Measurements from ENCODE around the gene ALPK1.

The ALPK1 gene

GRCh38 chr4:112328734-112329130 is 31.6 kb downstream of the ALPK1 start:
- no peak for DNase-seq

- no peak for DNase-seq
Measured at GRCh38 chr4:112329672-112330375, 32.7 kb downstream of the ALPK1 start.

- DNase-seq = no peak
Measured at GRCh38 chr4:112330921-112331320, 33.8 kb downstream of the ALPK1 start.

GRCh38 chr4:112332398-112332797 is 35.2 kb downstream of the ALPK1 start:
- DNase-seq = no peak

- DNase-seq = no peak
Measured at GRCh38 chr4:112340023-112340422, 42.9 kb downstream of the ALPK1 start.

GRCh38 chr4:112341033-112341432 is 43.9 kb downstream of the ALPK1 start:
- no peak for DNase-seq

GRCh38 chr4:112343330-112344080 is 46.3 kb downstream of the ALPK1 start:
- DNase-seq = no peak

GRCh38 chr4:112348488-112349158 is 51.5 kb downstream of the ALPK1 start:
- peak; percentile 28 for DNase-seq

GRCh38 chr4:112352736-112353135 is 55.6 kb downstream of the ALPK1 start:
- DNase-seq = no peak

GRCh38 chr4:112355662-112356061 is 58.5 kb downstream of the ALPK1 start:
- no peak for DNase-seq

- DNase-seq = no peak
Measured at GRCh38 chr4:112357453-112357852, 60.3 kb downstream of the ALPK1 start.

- DNase-seq = no peak
Measured at GRCh38 chr4:112357897-112358296, 60.7 kb downstream of the ALPK1 start.

- no peak for DNase-seq
Measured at GRCh38 chr4:112358415-112358814, 61.2 kb downstream of the ALPK1 start.

GRCh38 chr4:112358952-112359749 is 62.0 kb downstream of the ALPK1 start:
- no peak for DNase-seq

- no peak for DNase-seq
Measured at GRCh38 chr4:112361181-112361791, 64.1 kb downstream of the ALPK1 start.

- DNase-seq = no peak
Measured at GRCh38 chr4:112370466-112370865, 73.3 kb downstream of the ALPK1 start.

- DNase-seq = no peak
Measured at GRCh38 chr4:112371361-112371760, 74.2 kb downstream of the ALPK1 start.

- no peak for DNase-seq
Measured at GRCh38 chr4:112374850-112375249, 77.7 kb downstream of the ALPK1 start.

GRCh38 chr4:112377171-112377570 is 80.0 kb downstream of the ALPK1 start:
- no peak for DNase-seq

GRCh38 chr4:112377594-112378242 is 80.5 kb downstream of the ALPK1 start:
- no peak for DNase-seq

GRCh38 chr4:112378243-112378620 is 81.1 kb downstream of the ALPK1 start:
- no peak for DNase-seq

GRCh38 chr4:112378858-112379257 is 81.7 kb downstream of the ALPK1 start:
- DNase-seq = no peak

Measured in 8988T (cell line).